ENCODE measurements around the gene PLXNB1. TPM values are rescaled to one million over a fixed set of nuclear protein-coding genes. Genes with fewer than 3 reads are reported as not detected.

PLXNB1 gene
- total and polyA plus RNA-seq, 2 experiments from 2014 or later = 49.0 to 144 TPM

DNA sequence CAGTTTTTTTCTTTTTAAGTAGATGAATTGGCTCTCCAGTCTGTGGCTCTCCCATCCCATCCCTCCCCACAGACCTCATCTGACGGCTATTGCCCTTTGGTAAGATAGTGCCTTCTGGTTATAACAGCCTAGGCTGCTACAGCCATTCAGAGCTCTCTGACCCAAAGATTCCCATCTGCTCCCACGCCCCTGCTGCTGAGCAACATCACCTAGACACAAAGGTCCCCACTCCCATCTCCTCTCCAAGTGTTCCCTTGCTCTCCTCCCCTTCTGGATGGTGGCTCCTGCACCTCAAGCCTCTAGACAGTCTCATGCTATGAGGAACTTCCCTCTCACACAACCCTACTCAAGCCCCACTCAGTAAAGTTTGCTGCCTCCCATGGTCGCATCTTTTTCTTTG, 34.2 kb downstream of the PLXNB1 start:
- Mint-ChIP-seq H3K27ac (no peak overlapping the region), H3K9me3 (no peaks in the 10 kb centered on the region; the same call in 2 of the 3 replicates), H3K36me3 (ENCODE audit: low read depth) (peaks cover 9% of the 10 kb centered on the region), H3K27me3 (ENCODE audit: insufficient read depth, low read depth, poor library complexity) (peaks cover 5% of the 10 kb centered on the region), H3K4me3 (no peak overlapping the region), H3K4me1 (peaks cover 11% of the 10 kb centered on the region)
- no peaks in the 10 kb centered on the region for H3K36me3 ChIP-seq (ENCODE audit: insufficient read depth)
- no peaks in the 10 kb centered on the region for H3K27me3 ChIP-seq (ENCODE audit: insufficient read depth)
- H3K79me2 ChIP-seq (replicated peaks; ENCODE audit: insufficient read depth) = no peaks in the 10 kb centered on the region
- H3F3A ChIP-seq (replicated peaks; ENCODE audit: low read depth) = no peaks in the 10 kb centered on the region; the same call in 1 of the 2 replicates
- H2AFZ ChIP-seq = no peak overlapping the region
- no peak overlapping the region for H3K4me3 ChIP-seq
- H3K4me2 ChIP-seq = no peak overlapping the region
- H3K4me1 ChIP-seq (ENCODE audit: insufficient read depth) = no peaks in the 10 kb centered on the region
- DNase-seq (ENCODE audit: low spot score) (no peak), ATAC-seq (no peak)
- TF ChIP-seq STAT1 (IDR thresholded peaks at IDR 0.05; ENCODE audit: unreplicated experiment) (no peak), CREB1 (CRISPR knock-in tag; IDR thresholded peaks at IDR 0.05; ENCODE audit: low read depth) (no peak), JUNB (IDR thresholded peaks at IDR 0.05; ENCODE audit: unreplicated experiment) (no peak), ZNF331 (CRISPR knock-in tag; IDR thresholded peaks at IDR 0.05; ENCODE audit: low read depth) (no peak), ZNF114 (CRISPR knock-in tag; IDR thresholded peaks at IDR 0.05) (no peak), EZH2phosphoT487 (IDR thresholded peaks at IDR 0.05; ENCODE audit: unreplicated experiment) (no peak), ZNF462 (CRISPR knock-in tag; IDR thresholded peaks at IDR 0.05) (no peak), EZH2 (IDR thresholded peaks at IDR 0.05; ENCODE audit: low read depth, unreplicated experiment) (no peak), POLR2AphosphoS5 (IDR thresholded peaks at IDR 0.05; ENCODE audit: low read depth) (no peak), NANOG (IDR thresholded peaks at IDR 0.05; ENCODE audit: borderline replicate concordance) (no peak), ETS1 (IDR thresholded peaks at IDR 0.05) (no peak)
- TF ChIP-seq, protein P1, sequence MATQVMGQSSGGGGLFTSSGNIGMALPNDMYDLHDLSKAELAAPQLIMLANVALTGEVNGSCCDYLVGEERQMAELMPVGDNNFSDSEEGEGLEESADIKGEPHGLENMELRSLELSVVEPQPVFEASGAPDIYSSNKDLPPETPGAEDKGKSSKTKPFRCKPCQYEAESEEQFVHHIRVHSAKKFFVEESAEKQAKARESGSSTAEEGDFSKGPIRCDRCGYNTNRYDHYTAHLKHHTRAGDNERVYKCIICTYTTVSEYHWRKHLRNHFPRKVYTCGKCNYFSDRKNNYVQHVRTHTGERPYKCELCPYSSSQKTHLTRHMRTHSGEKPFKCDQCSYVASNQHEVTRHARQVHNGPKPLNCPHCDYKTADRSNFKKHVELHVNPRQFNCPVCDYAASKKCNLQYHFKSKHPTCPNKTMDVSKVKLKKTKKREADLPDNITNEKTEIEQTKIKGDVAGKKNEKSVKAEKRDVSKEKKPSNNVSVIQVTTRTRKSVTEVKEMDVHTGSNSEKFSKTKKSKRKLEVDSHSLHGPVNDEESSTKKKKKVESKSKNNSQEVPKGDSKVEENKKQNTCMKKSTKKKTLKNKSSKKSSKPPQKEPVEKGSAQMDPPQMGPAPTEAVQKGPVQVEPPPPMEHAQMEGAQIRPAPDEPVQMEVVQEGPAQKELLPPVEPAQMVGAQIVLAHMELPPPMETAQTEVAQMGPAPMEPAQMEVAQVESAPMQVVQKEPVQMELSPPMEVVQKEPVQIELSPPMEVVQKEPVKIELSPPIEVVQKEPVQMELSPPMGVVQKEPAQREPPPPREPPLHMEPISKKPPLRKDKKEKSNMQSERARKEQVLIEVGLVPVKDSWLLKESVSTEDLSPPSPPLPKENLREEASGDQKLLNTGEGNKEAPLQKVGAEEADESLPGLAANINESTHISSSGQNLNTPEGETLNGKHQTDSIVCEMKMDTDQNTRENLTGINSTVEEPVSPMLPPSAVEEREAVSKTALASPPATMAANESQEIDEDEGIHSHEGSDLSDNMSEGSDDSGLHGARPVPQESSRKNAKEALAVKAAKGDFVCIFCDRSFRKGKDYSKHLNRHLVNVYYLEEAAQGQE (IDR thresholded peaks at IDR 0.05; ENCODE audit: unreplicated experiment) = no peak
- TF ChIP-seq, protein P2, sequence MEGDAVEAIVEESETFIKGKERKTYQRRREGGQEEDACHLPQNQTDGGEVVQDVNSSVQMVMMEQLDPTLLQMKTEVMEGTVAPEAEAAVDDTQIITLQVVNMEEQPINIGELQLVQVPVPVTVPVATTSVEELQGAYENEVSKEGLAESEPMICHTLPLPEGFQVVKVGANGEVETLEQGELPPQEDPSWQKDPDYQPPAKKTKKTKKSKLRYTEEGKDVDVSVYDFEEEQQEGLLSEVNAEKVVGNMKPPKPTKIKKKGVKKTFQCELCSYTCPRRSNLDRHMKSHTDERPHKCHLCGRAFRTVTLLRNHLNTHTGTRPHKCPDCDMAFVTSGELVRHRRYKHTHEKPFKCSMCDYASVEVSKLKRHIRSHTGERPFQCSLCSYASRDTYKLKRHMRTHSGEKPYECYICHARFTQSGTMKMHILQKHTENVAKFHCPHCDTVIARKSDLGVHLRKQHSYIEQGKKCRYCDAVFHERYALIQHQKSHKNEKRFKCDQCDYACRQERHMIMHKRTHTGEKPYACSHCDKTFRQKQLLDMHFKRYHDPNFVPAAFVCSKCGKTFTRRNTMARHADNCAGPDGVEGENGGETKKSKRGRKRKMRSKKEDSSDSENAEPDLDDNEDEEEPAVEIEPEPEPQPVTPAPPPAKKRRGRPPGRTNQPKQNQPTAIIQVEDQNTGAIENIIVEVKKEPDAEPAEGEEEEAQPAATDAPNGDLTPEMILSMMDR (conservative IDR thresholded peaks at IDR 0.05; ENCODE audit: low read depth in 2 of 2) = no peak
- H3K27ac ChIP-seq (ENCODE audit: low read depth) = no peak overlapping the region
- no peaks in the 10 kb centered on the region for H3K9me2 ChIP-seq (ENCODE audit: insufficient read depth)
- H4K20me1 ChIP-seq (replicated peaks; ENCODE audit: insufficient read depth) = no peaks in the 10 kb centered on the region

Measured in GM23338 (cell line).